Measurements from ENCODE around the gene POC1A. TPM values are rescaled to one million over a fixed set of nuclear protein-coding genes. Genes with fewer than 3 reads are reported as not detected.

Gene POC1A
- total RNA-seq, 1 experiment from 2014 or later: 16.1 TPM

DNA sequence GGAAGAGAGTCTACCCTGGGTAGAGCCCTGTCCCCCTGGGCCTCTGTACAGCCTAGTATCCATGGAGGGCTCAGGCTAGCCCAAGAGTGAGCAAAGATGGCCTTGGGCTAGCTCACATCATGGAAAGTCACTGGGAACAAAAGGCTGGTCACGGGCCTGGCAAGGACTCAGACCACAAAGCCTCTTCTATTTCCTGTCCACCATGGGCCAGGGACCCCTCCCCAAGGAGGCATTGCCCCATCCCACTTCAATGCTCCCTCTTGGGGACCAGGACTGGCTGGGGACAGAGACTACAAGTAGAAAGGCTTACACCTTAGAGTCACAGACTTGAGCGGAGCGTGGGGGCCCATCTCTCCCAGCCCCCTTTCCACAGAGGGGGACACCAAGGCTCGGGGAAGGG lies 114.8 kb downstream of the POC1A start:
- Histone ChIP-seq H3K9me3 (ENCODE audit: low read depth, low read length, poor library complexity, severe bottlenecking) (no peaks in the 10 kb centered on the region), H3K27ac (ENCODE audit: low read depth, low read length, poor library complexity, severe bottlenecking) (no peak overlapping the region), H3K4me3 (ENCODE audit: low read depth, low read length, poor library complexity, severe bottlenecking) (no peak overlapping the region), H3K36me3 (ENCODE audit: insufficient read depth, low read length, poor library complexity, severe bottlenecking) (no peaks in the 10 kb centered on the region), H3K27me3 (replicated peaks; ENCODE audit: insufficient read depth, low read depth, low read length, poor library complexity) (no peaks in the 10 kb centered on the region), H3K4me1 (ENCODE audit: insufficient read depth, low read length, poor library complexity, severe bottlenecking) (peaks cover 10% of the 10 kb centered on the region)
- ChIA-PET CTCF (no interaction called here), POLR2A (ENCODE audit: low non-redundant PET) (no interaction called here)
- intact Hi-C loops (cut with micrococcal nuclease; ENCODE audit: unreplicated experiment): no loop called here
- no peak for DNase-seq (ENCODE audit: low spot score)
- no TSS peak for BruUV-seq (replicated peaks)
- TF ChIP-seq EZH2 (IDR thresholded peaks at IDR 0.05; ENCODE audit: borderline replicate concordance, low read depth, low read length, poor library complexity, severe bottlenecking): no peak
- TF ChIP-seq, protein P1, sequence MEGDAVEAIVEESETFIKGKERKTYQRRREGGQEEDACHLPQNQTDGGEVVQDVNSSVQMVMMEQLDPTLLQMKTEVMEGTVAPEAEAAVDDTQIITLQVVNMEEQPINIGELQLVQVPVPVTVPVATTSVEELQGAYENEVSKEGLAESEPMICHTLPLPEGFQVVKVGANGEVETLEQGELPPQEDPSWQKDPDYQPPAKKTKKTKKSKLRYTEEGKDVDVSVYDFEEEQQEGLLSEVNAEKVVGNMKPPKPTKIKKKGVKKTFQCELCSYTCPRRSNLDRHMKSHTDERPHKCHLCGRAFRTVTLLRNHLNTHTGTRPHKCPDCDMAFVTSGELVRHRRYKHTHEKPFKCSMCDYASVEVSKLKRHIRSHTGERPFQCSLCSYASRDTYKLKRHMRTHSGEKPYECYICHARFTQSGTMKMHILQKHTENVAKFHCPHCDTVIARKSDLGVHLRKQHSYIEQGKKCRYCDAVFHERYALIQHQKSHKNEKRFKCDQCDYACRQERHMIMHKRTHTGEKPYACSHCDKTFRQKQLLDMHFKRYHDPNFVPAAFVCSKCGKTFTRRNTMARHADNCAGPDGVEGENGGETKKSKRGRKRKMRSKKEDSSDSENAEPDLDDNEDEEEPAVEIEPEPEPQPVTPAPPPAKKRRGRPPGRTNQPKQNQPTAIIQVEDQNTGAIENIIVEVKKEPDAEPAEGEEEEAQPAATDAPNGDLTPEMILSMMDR (conservative IDR thresholded peaks at IDR 0.05; ENCODE audit: low read depth, low read length): no peak

DNA sequence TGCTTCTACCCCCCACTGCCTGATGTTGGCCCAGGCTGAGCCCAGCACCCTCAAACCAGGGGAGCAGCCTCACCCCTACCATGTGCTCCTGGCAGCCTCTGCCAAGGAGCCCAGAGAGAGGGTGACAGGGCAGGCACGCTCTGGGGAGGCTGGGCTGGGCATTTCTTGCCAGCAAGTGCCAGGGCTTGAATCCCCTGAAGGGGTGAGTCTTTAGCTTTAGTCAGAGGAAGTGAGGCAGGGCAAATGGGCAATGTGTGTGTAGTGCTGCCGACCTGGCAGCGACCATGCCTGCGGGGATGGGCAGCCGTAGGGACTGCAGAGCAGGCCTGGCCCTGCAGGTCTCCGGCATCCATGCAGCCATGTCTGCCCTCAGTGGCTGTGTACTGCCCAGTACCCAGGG lies 116.0 kb downstream of the POC1A start:
- ChIA-PET POLR2A (ENCODE audit: low non-redundant PET) (no interaction called here), CTCF (no interaction called here)
- no peaks in the 10 kb centered on the region for H3K9me3 ChIP-seq (ENCODE audit: low read depth, low read length, poor library complexity, severe bottlenecking)
- intact Hi-C loops (cut with micrococcal nuclease; ENCODE audit: unreplicated experiment): no loop called here
- TF ChIP-seq, protein P1 (conservative IDR thresholded peaks at IDR 0.05; ENCODE audit: low read depth, low read length): no peak
- no peak for DNase-seq (ENCODE audit: low spot score)
- no peaks in the 10 kb centered on the region for H3K27me3 ChIP-seq (replicated peaks; ENCODE audit: insufficient read depth, low read depth, low read length, poor library complexity)
- no peak overlapping the region for H3K27ac ChIP-seq (ENCODE audit: low read depth, low read length, poor library complexity, severe bottlenecking)
- BruUV-seq (replicated peaks): no TSS peak
- no peak overlapping the region for H3K4me3 ChIP-seq (ENCODE audit: low read depth, low read length, poor library complexity, severe bottlenecking)
- H3K36me3 ChIP-seq (ENCODE audit: insufficient read depth, low read length, poor library complexity, severe bottlenecking): no peaks in the 10 kb centered on the region
- no peaks in the 10 kb centered on the region for H3K4me1 ChIP-seq (ENCODE audit: insufficient read depth, low read length, poor library complexity, severe bottlenecking)

DNA sequence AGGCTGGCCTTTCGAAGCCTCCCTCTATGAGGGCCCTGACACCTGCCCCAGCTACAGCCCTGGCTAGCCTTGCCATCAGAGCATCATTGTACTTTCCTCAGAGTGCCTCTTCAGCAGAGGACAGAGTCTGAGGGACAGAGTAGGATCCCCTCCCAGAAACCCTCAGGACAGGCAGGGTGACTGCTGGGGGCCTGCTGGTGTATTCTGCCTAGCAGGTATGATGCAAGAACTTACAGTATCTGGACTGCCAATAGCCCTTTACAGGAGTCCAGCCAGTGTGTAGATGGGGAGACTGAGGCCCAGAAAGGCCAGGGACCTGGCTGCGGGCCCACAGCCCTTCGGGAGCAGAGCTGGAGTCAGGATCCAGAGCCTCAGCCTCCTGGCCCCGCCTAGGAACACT lies 116.9 kb downstream of the POC1A start:
- no peak for TF ChIP-seq EZH2 (IDR thresholded peaks at IDR 0.05; ENCODE audit: borderline replicate concordance, low read depth, low read length, poor library complexity, severe bottlenecking)
- TF ChIP-seq, protein P1 (conservative IDR thresholded peaks at IDR 0.05; ENCODE audit: low read depth, low read length): no peak
- no peaks in the 10 kb centered on the region for H3K4me1 ChIP-seq (ENCODE audit: insufficient read depth, low read length, poor library complexity, severe bottlenecking)
- no peak overlapping the region for H3K27ac ChIP-seq (ENCODE audit: low read depth, low read length, poor library complexity, severe bottlenecking)
- no peaks in the 10 kb centered on the region for H3K27me3 ChIP-seq (replicated peaks; ENCODE audit: insufficient read depth, low read depth, low read length, poor library complexity)
- H3K9me3 ChIP-seq (ENCODE audit: low read depth, low read length, poor library complexity, severe bottlenecking): no peaks in the 10 kb centered on the region
- intact Hi-C loops (cut with micrococcal nuclease; ENCODE audit: unreplicated experiment): no loop called here
- no peak for DNase-seq (ENCODE audit: low spot score)
- no TSS peak for BruUV-seq (replicated peaks)
- no peaks in the 10 kb centered on the region for H3K36me3 ChIP-seq (ENCODE audit: insufficient read depth, low read length, poor library complexity, severe bottlenecking)
- ChIA-PET CTCF (no interaction called here), POLR2A (ENCODE audit: low non-redundant PET) (no interaction called here)
- H3K4me3 ChIP-seq (ENCODE audit: low read depth, low read length, poor library complexity, severe bottlenecking): no peak overlapping the region

All from A673 (cell line).